GOT3 (cell line): ENCODE data around the gene CNPY4.

Experiments used
- DNase-seq: peaks from one replicate; lab custom pipeline; 2025; ENCODE audit warnings: mixed read lengths; lab: John Stamatoyannopoulos, UW

Gene CNPY4

GRCh38 chr7:100167912-100168323 lies 48.5 kb downstream of the CNPY4 start:
- DNase-seq = no peak

GRCh38 chr7:100169147-100169850 lies 49.9 kb downstream of the CNPY4 start:
- DNase-seq = no peak

- DNase-seq = no peak
Observed at GRCh38 chr7:100170101-100170897, 50.9 kb downstream of the CNPY4 start.

- no peak for DNase-seq
Observed at GRCh38 chr7:100171087-100171681, 51.8 kb downstream of the CNPY4 start.

GRCh38 chr7:100171840-100172239 lies 52.4 kb downstream of the CNPY4 start:
- DNase-seq = no peak

GRCh38 chr7:100173806-100174495 lies 54.5 kb downstream of the CNPY4 start:
- no peak for DNase-seq

GRCh38 chr7:100174582-100174981 lies 55.1 kb downstream of the CNPY4 start:
- DNase-seq = no peak
